GM15510 (cell line): ENCODE measurements around the gene PDE3B.

ENCODE experiments used
- POLR2A ChIP-seq: IDR thresholded peaks from 3 replicates; pipeline ENCODE4 v1.6.1; 2011; ENCODE audit warnings: borderline replicate concordance; ENCODE audit not compliant: insufficient read length; ENCODE audit errors: extremely low read depth

Gene PDE3B

GRCh38 chr11:14906993-14907392 lies 263.4 kb downstream of the PDE3B start:
- TF ChIP-seq POLR2A: no peak

GRCh38 chr11:14907411-14908213 lies 264.0 kb downstream of the PDE3B start:
- TF ChIP-seq POLR2A: no peak

DNA sequence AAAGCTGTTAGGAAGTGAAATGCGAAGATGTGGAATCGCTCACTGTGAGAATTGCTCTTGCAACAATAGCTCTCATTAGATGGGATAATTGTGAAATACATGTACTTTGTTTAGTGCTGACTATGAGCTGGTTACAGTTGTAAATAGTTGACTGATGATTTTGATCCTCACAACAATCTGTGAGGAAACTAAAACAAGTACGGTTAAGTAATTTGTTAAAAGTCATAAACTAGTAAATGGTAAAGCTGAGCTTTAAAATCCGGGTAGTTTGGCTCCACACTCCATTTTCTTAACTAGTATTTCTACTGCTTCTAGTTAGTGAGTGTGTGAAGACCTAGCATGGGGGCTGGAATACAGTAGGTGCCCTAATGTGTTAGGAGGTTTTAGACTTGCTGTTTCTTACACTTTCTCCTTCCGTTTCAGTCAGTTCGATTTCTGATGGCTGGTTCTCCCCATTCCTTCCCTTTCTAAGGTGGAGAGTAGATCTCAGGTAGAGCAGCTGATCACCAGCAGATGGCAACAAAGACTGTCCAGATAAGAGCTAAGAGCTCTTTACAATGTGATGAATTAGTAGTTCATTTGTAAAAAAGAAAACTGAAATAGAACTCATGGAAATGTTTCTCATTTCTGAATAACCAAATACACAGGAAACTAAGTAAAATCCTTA lies 264.7 kb downstream of the PDE3B start:
- no peak for TF ChIP-seq POLR2A

- no peak for TF ChIP-seq POLR2A
Measured at GRCh38 chr11:14914536-14914935, 270.9 kb downstream of the PDE3B start.

DNA sequence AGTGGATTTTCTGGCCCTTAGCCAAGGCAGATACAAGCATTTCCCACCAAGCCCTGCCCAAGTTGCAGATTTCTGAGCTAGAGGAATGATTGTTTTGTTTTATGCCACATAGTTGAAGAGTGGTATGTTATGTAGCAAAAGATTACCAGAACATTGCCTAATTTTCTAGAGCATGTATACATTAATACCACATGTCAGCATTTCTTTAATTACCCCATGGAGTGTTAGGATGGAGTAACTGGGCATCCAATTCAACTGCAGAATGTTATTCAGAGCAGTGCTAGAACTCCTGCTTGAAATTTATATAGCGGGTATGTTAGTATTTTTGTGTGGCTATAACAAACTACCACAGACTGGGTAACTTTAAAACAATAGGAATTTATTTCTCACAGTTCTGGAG lies 272.8 kb downstream of the PDE3B start:
- no peak for TF ChIP-seq POLR2A
